GM19099 (cell line): Measurements from ENCODE around the gene NEDD4L.

Experiments
- POLR2A ChIP-seq: IDR thresholded peaks from 3 replicates; pipeline ENCODE4 v1.6.1; 2011; ENCODE audit warnings: low read depth; ENCODE audit not compliant: insufficient read length; ENCODE audit errors: extremely low read depth

Gene NEDD4L

DNA sequence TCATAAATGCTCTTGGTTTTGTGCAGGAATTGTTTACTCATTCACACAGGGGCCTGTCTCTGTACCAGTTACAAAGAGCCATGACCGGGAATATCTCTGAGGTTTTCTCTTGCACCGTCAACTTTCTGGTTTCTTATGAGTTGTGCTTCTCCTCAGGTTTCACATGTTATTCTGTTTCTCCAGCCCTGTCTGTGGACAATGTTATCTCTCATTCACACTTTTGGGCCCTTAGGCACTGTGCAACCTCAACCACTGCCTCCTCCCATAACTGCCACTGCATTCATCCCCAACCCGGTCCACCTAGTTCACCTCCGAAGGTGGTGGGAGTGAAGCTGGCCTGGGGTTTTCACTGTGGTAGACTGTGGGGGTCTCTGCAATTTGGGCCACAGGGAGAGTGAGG, 22.5 kb upstream of the NEDD4L start:
- TF ChIP-seq POLR2A: no peak

DNA sequence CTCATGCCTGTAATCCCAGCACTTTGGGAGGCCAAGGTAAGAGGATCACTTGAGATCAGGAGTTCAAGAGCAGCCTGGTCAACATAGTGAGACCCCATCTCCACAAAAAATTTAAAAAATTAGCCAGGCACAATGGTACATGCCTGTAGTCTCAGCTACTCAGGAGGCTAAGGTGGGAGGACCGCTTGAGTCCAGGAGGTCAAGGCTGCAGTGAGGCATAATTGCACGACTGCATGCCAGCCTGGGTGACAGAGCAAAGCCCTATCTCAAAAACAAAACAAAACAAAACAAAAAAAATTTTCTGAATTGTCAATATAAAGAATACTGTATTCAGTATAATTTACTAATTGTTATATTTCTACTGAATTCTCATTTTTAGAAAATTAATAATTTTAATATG, 20.9 kb upstream of the NEDD4L start:
- TF ChIP-seq POLR2A: no peak

DNA sequence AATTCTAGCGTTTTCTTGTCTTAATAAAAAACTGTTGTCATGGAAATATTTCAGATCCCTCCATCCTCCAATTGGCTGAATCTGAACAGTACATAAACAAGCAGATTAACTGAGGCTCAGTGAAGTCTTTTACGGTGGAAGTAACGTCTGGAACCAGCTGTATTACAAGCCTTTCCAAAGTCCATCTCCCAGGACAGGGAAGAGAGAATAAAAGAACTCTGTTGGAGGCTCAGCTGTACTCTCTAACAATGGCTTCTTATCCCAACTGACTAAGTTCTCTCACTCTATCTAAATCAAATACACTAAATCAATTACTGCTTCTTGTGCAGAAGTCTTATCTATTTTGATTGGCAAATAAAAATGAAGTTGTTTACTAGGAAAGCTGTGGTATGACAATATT, 19.9 kb upstream of the NEDD4L start:
- TF ChIP-seq POLR2A: no peak

DNA sequence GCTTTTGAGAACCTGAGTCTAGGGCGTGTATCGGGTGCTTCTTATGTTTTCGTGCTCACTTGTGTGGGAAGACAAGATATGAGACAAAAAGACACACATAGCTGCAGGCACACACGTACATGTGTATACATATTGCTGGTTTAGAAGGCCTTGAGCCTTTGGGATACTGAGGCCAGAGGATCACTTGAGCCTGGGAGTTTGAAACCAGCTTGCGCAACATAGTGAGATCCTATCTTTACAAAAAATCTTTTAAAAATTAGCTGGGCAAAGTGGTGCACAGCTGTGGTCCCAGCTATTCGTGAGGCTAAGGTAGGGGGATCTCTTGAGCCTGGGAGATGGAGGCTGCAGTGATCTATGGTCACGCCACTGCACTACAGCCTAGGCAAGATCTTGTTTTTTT, 18.8 kb upstream of the NEDD4L start:
- no peak for TF ChIP-seq POLR2A

DNA sequence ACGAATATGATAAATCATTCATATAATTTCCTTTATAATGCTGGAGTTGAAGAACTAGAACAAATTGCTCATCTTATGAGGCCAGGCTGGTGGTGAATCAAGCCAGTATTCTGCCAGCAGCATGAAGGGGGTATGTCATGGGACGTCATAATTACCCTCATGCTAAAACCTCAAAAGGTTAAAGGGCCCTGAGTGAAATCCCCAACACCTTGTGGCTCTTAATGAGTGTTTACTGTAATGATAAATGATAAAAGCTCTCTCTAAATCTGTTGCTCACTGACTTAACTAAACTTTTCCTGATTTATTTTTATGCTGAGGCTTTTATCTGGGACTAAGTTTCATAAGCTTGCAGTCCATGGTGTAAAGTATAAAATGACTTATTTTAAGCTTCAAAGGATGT, 18.3 kb upstream of the NEDD4L start:
- no peak for TF ChIP-seq POLR2A

DNA sequence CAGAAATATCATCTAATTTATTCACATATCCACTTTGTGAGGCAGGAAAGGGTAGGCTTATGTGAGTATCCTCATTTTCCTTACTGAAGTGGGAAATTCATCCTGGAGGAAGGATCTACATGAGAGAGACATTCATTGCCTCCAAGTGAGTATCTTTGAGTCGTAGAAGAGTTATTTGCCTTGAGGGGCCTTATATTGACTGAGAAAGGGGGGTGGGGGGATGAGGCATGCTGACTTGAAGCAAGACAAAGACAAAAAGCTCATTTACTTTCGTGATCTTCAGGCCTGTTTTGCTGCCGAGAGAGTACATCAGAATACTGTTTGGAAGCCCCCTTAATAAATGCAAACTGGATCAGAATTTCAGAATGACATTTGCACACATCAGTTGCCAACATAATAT, 17.6 kb upstream of the NEDD4L start:
- no peak for TF ChIP-seq POLR2A

DNA sequence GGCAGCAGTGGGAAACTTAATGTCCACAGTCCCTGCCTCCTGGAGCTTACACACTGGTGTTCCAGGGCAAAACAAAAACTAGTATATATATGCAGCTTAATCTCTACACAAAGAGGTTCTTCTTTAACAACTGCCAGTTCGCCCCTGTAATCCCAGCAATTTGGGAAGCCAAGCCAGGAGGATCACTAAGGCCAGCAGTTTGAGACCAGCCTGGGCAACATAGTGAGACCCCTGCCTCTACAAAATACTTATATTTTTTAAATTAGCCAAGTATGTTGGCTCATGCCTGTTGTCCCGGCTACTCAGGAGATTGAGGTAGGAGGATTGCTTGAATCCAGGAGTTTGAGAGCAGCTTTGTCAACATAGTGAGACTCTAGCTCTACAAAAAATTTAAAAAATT, 17.2 kb upstream of the NEDD4L start:
- no peak for TF ChIP-seq POLR2A

DNA sequence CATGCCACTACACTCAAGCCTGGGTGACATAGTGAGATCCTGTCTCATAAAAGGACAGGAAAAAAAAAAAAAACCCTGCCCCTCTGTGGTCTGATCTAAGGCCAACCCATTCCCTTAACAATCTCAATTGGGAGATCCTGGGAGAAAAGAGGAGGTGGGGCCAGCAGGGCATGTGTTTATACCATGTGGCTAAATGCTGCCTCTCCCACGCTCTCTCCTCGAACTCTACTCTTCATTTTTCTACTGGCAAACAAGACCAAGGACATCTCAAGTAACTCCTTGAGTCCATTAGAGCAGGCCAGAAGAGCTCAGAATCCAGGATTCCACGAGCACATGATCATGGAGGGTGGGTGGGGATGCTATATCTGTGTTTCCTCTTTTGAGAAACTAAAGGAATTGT, 16.7 kb upstream of the NEDD4L start:
- TF ChIP-seq POLR2A: no peak

DNA sequence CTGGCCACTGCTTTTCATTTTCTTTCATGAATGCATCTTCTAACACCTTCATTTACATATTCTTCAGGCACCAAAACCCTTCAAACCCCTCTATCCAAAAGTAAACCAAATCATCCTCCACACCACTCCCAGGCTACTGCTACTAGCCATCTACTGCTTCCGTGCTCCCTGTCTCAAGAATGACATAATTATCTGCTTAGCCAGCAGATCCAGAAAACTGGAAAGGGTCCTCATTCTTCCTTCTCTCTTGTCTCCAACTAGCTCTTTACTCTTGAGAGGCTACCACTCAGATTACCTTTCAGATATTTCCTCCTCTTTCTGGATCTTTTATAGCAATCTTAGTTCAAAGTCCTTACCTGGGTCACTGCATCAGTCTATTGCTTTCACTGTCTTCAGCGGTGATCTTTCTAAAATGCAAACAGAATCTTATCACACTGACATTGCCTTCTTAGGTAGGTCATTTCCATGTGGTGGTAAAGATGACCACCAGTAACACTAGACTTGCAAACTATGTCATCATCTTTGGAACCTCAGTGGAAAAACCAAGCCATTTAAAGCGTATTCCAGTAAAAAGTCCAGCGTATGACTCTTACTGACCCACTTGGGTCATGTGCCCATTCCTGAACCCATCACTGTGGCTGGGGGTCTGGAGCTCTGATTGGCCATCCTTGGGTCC, 15.8 kb upstream of the NEDD4L start:
- no peak for TF ChIP-seq POLR2A

DNA sequence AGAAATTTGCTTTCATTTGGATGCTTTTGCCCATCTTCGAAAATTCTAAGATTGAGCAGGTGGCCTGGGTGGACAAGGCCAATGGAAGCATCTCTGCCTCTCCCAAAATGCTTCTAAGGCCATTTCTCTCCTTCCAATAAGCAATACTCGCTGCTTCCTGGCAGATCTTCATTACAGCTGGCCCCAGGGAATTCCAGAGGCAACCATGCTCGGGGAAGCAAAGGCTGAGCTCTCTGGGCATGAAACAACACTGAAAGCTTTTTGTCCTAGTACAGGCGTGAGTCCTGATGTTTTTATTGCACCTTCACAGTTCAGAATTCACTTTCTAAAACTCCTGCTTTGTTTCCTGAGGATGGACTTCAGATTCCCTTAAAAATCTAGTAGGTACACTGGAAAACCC, 11.8 kb upstream of the NEDD4L start:
- TF ChIP-seq POLR2A: no peak

DNA sequence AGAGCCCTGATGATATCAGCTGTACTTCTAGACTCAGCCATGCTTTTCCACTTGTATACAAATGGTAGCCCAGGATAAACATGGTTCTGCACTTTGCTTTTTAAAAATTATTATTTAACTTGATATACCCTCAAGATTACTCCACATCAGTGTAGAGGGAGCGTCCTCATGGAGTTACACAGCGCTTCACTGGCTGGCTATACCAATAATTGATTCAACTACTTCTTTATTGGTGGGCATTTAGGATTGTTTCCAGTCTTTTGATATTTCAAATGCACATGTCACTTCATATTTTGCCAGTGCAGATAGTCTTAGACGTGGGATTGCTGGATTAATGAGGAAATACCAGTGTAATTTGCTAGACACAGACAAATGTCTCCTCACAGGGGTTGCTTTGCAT, 10.8 kb upstream of the NEDD4L start:
- no peak for TF ChIP-seq POLR2A

DNA sequence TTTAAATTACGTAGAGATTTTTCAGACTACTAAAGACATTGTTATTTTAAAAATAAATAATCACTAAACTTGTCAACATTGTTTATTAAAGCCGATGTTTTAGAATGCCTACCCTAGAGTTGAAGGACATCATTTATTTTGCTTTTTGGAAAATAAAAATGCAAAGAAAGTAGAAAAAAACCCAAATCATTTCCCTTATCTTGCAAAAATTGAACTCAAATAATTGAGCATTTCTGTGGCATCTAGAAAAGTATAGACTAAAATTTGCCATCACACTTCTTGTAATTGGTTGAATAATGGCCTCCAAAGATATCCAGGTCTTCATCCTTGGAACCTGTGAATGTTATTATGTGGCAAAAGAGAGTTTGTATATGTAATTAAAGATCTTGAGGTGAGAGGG, 9.7 kb upstream of the NEDD4L start:
- no peak for TF ChIP-seq POLR2A

DNA sequence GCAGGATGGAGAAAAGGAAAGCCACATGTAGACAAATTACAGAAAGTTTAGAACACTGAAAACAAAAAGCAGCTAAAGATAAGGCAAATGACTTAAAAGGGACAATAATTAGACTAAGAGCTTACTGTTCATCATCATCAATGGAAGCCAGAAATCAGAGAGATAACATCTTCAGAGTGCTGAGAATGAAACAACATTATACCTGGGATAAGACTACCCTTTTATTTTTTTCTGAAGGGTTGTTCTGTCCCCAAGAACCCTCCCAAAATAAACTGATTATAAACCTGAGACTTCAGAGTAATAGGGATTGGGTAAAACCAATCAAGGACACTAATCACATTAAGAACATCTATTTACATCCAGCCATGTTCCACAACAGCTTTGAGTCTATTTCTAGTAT, 6.9 kb upstream of the NEDD4L start:
- no peak for TF ChIP-seq POLR2A

DNA sequence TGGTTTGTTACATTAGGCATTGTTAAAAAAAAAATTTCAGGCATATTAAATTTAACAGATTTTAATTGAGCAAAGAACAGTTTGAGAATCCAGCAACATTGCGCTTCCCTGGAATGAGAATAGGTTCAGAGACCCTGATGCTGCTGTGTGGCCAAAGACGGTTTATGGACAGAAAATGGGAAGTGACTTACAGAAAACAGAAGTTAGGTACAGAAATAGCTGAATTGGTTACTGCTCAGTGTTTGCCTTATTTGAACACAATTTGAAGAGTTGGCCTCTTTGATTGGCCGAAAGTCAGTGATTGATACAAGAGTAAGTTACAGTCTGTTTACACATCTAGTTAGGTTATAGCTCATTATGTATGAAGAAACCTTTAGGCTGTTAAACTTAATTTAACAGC, 6.0 kb upstream of the NEDD4L start:
- TF ChIP-seq POLR2A: no peak

DNA sequence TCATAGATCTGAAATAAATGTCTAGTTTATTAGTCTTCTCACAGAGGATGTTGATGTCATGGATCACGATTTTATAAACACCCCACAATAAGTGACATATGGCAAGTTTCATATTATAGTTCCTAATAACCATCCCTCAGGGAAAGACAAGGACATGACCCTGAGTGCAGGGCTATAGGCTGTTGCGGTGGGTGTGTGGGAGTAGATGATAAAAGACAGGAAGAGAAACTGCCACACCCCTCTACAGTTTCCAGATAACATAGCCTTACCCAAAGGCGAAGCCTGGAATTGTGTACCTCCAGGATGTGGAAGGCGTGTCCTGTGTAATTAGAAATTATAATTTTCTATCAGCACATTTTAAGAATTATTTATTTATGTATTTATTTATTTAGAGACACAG, 2.4 kb upstream of the NEDD4L start:
- no peak for TF ChIP-seq POLR2A

DNA sequence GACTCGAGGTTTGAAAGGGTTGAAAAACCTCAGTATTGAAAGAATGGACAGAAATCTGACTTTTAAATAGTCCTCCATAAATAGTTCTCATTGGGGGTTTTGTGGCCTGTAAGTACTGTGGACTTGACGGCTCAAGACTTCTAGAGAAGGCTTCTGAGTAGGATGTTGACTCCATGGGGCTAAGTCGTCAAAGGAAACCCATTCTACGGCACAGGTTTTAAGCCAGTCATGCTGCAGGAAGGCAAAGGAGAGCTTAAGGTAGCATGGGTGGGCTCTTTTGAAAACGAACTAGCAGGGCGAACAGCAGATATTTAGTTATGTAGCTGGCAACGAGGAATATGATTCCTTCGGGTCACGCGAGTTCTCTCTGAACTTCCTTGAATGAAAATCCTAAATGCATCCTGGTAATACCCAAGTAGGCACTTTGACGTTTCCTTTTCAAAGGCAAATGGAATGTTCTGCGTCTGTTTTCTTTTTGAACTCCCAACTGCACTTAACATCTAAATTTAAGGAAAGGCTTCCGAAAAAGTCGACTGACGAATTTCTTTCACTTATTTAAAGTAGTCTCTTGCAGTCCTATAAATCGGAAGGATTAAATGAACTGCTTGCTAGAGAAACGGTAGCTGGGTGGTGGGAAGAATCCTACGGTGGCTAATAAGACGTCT, 1.1 kb upstream of the NEDD4L start:
- TF ChIP-seq POLR2A: no peak
